SHP77 treated with DMSO at 0.1 percent for 48 hours (cell line): ENCODE measurements around the gene MAD2L1.
A peak's percentile ranks its signal among the peaks of the same experiment; 100 is the strongest.
"Not testable (repeated sequence)": the region's sequence is repeated elsewhere in the genome, so short reads cannot be mapped to it uniquely, and the experiment has no call there.

ENCODE experiments used
- DNase-seq: peaks from one replicate; lab custom pipeline; 2025; lab: John Stamatoyannopoulos, UW

The MAD2L1 gene

GRCh38 chr4:120066517-120067340, at the start of gene MAD2L1:
TSS of gene MAD2L1 (minus strand) at chr4:120066848. CDS start at chr4:120066734, 114 bp downstream.
- peak; percentile 74 for DNase-seq

GRCh38 chr4:120111745-120112144, 45.1 kb upstream of the MAD2L1 start:
- no peak for DNase-seq

- DNase-seq, result no peak
These were observed 42.8 kb upstream of the MAD2L1 start for GRCh38 chr4:120109406-120109805.

- no peak for DNase-seq
These were observed 38.8 kb upstream of the MAD2L1 start for GRCh38 chr4:120105472-120105871.

GRCh38 chr4:120096508-120097297, 30.1 kb upstream of the MAD2L1 start:
- DNase-seq, result no peak

- no peak for DNase-seq
These were observed 21.9 kb upstream of the MAD2L1 start for GRCh38 chr4:120088507-120088906.

- not testable (repeated sequence) for DNase-seq
These were observed 21.4 kb upstream of the MAD2L1 start for GRCh38 chr4:120088066-120088465.

- no peak for DNase-seq
These were observed 19.1 kb upstream of the MAD2L1 start for GRCh38 chr4:120085705-120086104.

- DNase-seq, result no peak
These were observed 17.7 kb upstream of the MAD2L1 start for GRCh38 chr4:120084327-120084726.

GRCh38 chr4:120083152-120083551, 16.5 kb upstream of the MAD2L1 start:
- no peak for DNase-seq

- no peak for DNase-seq
These were observed 15.6 kb upstream of the MAD2L1 start for GRCh38 chr4:120082251-120082650.

GRCh38 chr4:120081726-120082125, 15.1 kb upstream of the MAD2L1 start:
- DNase-seq, result no peak

- no peak for DNase-seq
These were observed 13.9 kb upstream of the MAD2L1 start for GRCh38 chr4:120080533-120080932.

- no peak for DNase-seq
These were observed 13.3 kb upstream of the MAD2L1 start for GRCh38 chr4:120079839-120080520.

GRCh38 chr4:120078216-120078615, 11.6 kb upstream of the MAD2L1 start:
- DNase-seq, result no peak

GRCh38 chr4:120071192-120071795, 4.6 kb upstream of the MAD2L1 start:
- DNase-seq, result peak; percentile 22

- DNase-seq, result no peak
These were observed 3.5 kb upstream of the MAD2L1 start for GRCh38 chr4:120070196-120070595.

- DNase-seq, result no peak
These were observed 603 bp downstream of the MAD2L1 start for GRCh38 chr4:120065974-120066516.

GRCh38 chr4:120064887-120065286, 1.8 kb downstream of the MAD2L1 start:
- DNase-seq, result no peak

GRCh38 chr4:120063711-120064110, 2.9 kb downstream of the MAD2L1 start:
- not testable (repeated sequence) for DNase-seq

- DNase-seq, result no peak
These were observed 3.9 kb downstream of the MAD2L1 start for GRCh38 chr4:120062663-120063195.

GRCh38 chr4:120059036-120059435, 7.6 kb downstream of the MAD2L1 start:
- DNase-seq, result no peak
